Vagina (tissue), 2 donors: ENCODE measurements around the gene DHX29.

Experiments
- POLR2AphosphoS5 ChIP-seq, 2 donors: sonication (generic); formaldehyde crosslinking; IDR thresholded peaks; one replicate each; pipeline ENCODE4 v1.9.0; 2017; ENCODE audit warnings: antibody characterized with exemption in 2 of 2, mild to moderate bottlenecking in 2 of 2, low read depth in 1 of 2; ENCODE audit not compliant: insufficient read depth in 1 of 2
- TF ChIP-seq, protein P1 (sequence below), 3 experiments: fragments of 450-650 bp in 2 of 3; fragments of 200-600 bp in 1 of 3; sonication (generic) in 1 of 3; IDR thresholded peaks; one replicate each; pipeline ENCODE4 v1.5.1; 2017 to 2019; ENCODE audit warnings: antibody characterized with exemption in 3 of 3, mild to moderate bottlenecking in 2 of 3, moderate library complexity in 2 of 3

DNA sequence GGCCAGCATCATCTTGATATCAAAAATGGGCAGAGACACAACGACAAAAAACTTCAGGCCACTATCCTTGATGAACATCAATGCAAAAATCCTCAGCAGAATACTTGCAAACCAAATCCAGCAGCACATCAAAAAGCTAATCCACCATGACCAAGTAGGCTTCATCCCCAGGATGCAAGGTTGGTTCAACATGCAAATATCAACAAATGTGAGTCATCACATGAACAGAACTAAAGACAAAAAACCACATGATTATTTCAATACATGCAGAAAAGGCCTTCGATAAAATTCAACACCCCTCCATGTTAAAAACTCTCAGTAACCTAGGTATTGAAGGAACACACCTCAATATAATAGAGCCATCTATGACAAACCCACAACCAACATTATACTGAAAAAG is 8.8 kb upstream of the DHX29 start:
- TF ChIP-seq, protein P1, sequence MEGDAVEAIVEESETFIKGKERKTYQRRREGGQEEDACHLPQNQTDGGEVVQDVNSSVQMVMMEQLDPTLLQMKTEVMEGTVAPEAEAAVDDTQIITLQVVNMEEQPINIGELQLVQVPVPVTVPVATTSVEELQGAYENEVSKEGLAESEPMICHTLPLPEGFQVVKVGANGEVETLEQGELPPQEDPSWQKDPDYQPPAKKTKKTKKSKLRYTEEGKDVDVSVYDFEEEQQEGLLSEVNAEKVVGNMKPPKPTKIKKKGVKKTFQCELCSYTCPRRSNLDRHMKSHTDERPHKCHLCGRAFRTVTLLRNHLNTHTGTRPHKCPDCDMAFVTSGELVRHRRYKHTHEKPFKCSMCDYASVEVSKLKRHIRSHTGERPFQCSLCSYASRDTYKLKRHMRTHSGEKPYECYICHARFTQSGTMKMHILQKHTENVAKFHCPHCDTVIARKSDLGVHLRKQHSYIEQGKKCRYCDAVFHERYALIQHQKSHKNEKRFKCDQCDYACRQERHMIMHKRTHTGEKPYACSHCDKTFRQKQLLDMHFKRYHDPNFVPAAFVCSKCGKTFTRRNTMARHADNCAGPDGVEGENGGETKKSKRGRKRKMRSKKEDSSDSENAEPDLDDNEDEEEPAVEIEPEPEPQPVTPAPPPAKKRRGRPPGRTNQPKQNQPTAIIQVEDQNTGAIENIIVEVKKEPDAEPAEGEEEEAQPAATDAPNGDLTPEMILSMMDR (IDR thresholded peaks at IDR 0.05), result no peak
- no peak for TF ChIP-seq POLR2AphosphoS5 (IDR thresholded peaks at IDR 0.05; ENCODE audit: insufficient read depth in 1 of 2, low read depth in 1 of 2)
